ENCODE results near the gene DNAH11.
A peak's percentile ranks its signal among the peaks of the same experiment; 100 is the strongest.
"Not testable (repeated sequence)": the region's sequence is repeated elsewhere in the genome, so short reads cannot be mapped to it uniquely, and the experiment has no call there.

Gene DNAH11

DNA sequence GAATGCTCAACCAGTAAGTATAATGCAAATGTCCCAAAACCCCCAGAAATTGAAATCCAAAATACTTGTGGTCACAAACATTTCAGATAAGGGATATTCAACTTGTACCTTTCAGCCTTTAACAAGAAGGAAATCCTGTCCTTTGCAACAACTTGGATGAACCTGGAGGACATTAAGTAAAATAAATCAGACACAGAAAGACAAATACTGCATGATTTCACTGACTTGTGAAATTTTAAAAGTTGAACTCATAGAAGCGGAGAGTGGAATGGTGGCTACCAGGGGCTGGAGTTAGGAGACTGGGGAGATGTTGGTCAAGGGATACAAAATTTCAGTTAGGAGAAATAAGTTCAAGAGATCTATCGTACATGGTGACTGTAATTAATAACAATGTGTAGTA lies 187.6 kb downstream of the DNAH11 start:
- Histone ChIP-seq H3K4me2 (ENCODE audit: low read length) (no peak overlapping the region), H3K9me3 (ENCODE audit: insufficient read depth, low read depth, low read length) (no peaks in the 10 kb centered on the region), H4K91ac (ENCODE audit: low read depth, low read length) (no peak overlapping the region), H3K23ac (ENCODE audit: low read length) (no peak overlapping the region), H3K4ac (ENCODE audit: low read depth, low read length) (no peak overlapping the region), H3K9ac (ENCODE audit: low read length) (no peak overlapping the region), H3K27ac (ENCODE audit: low read depth, low read length) (no peak overlapping the region), H3K79me1 (ENCODE audit: low read length) (no peaks in the 10 kb centered on the region), H2BK120ac (ENCODE audit: insufficient read depth, low read length, poor library complexity) (no peak overlapping the region), H4K12ac (ENCODE audit: low read depth, low read length) (no peak overlapping the region), H3K4me1 (ENCODE audit: control insufficient read depth in 1 of 2, insufficient read depth in 2 of 2, low read length in 2 of 2) (no peaks in the 10 kb centered on the region), H2BK5ac (ENCODE audit: low read depth, low read length, poor library complexity) (no peak overlapping the region), H4K8ac (ENCODE audit: low read depth, low read length) (no peak overlapping the region), H3K14ac (ENCODE audit: low read length) (no peak overlapping the region), H3K18ac (ENCODE audit: low read length) (no peak overlapping the region), H2AFZ (ENCODE audit: insufficient read depth, low read length, poor library complexity) (no peak overlapping the region), H2AK5ac (ENCODE audit: low read length) (no peak overlapping the region), H3K36me3 (ENCODE audit: control insufficient read depth in 1 of 2, insufficient read depth in 2 of 2, low read length in 2 of 2) (no peaks in the 10 kb centered on the region), H3K79me2 (ENCODE audit: control insufficient read depth, insufficient read depth, low read length, poor library complexity) (no peaks in the 10 kb centered on the region), H2BK12ac (ENCODE audit: low read length) (no peak overlapping the region), H3K27me3 (ENCODE audit: insufficient read depth, low read length) (no peaks in the 10 kb centered on the region), H3K4me3 (ENCODE audit: low read depth, low read length) (no peak overlapping the region)
- WGBS (ENCODE audit: extremely low coverage, insufficient coverage, insufficient read length): no CpG with 5 or more reads among the region's 2 CpGs
- no peak for DNase-seq

DNA sequence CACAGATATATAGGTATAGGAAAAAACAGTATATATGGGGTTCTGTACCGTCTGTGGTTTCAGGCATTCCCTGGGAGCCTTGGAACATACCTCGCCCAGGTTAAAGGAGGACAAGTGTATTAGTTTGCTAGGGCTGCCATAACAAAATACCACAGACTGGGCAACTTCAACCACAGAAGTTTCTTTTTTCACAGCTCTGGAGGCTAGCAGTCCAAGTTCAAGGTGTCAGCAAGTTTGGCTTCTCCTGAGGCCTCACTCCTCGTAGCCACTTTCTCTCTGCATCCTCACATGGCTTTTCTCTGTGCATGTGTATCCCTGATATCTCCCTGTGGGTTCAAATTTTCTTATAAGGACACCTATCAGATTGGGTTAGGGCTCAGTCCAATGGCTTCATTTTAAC lies 189.1 kb downstream of the DNAH11 start:
- no peak overlapping the region for H3K4ac ChIP-seq (ENCODE audit: low read depth, low read length)
- H4K8ac ChIP-seq (ENCODE audit: low read depth, low read length): no peak overlapping the region
- no peaks in the 10 kb centered on the region for H3K36me3 ChIP-seq (ENCODE audit: control insufficient read depth in 1 of 2, insufficient read depth in 2 of 2, low read length in 2 of 2)
- DNase-seq: no peak
- H2AK5ac ChIP-seq (ENCODE audit: low read length): no peak overlapping the region
- H3K27me3 ChIP-seq (ENCODE audit: insufficient read depth, low read length): no peaks in the 10 kb centered on the region
- no CpG with 5 or more reads among the region's 3 CpGs for WGBS (ENCODE audit: extremely low coverage, insufficient coverage, insufficient read length)
- no peak overlapping the region for H3K18ac ChIP-seq (ENCODE audit: low read length)
- no peak overlapping the region for H3K27ac ChIP-seq (ENCODE audit: low read depth, low read length)
- no peaks in the 10 kb centered on the region for H3K79me2 ChIP-seq (ENCODE audit: control insufficient read depth, insufficient read depth, low read length, poor library complexity)
- H2BK120ac ChIP-seq (ENCODE audit: insufficient read depth, low read length, poor library complexity): no peak overlapping the region
- H3K14ac ChIP-seq (ENCODE audit: low read length): no peak overlapping the region
- H4K12ac ChIP-seq (ENCODE audit: low read depth, low read length): no peak overlapping the region
- H3K4me3 ChIP-seq (ENCODE audit: low read depth, low read length): no peak overlapping the region
- no peak overlapping the region for H3K4me2 ChIP-seq (ENCODE audit: low read length)
- H4K91ac ChIP-seq (ENCODE audit: low read depth, low read length): no peak overlapping the region
- H3K79me1 ChIP-seq (ENCODE audit: low read length): no peaks in the 10 kb centered on the region
- no peaks in the 10 kb centered on the region for H3K9me3 ChIP-seq (ENCODE audit: insufficient read depth, low read depth, low read length)
- no peak overlapping the region for H2AFZ ChIP-seq (ENCODE audit: insufficient read depth, low read length, poor library complexity)
- H3K23ac ChIP-seq (ENCODE audit: low read length): no peak overlapping the region
- H2BK5ac ChIP-seq (ENCODE audit: low read depth, low read length, poor library complexity): no peak overlapping the region
- no peak overlapping the region for H2BK12ac ChIP-seq (ENCODE audit: low read length)
- no peak overlapping the region for H3K9ac ChIP-seq (ENCODE audit: low read length)
- no peaks in the 10 kb centered on the region for H3K4me1 ChIP-seq (ENCODE audit: control insufficient read depth in 1 of 2, insufficient read depth in 2 of 2, low read length in 2 of 2)

DNA sequence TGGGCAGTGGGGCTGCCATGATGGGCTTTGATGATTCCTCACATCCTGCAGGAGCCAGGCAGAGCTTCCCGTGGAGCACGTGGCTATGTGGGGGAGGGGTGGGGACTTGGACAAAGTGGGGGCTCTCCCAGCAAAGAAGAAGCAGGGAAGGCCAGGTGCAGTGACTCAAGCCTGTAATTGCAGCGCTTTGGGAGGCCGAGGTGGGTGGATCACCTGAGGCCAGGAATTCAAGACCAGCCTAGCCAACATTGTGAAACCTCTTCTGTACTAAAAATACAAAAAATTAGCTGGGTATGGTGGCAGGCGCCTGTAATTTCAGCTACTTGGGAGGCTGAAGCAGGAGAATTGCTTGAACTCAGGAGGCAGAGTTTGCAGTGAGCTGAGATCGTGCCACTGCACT lies 190.1 kb downstream of the DNAH11 start:
- not testable (repeated sequence) for H2AK5ac ChIP-seq (ENCODE audit: low read length)

DNA sequence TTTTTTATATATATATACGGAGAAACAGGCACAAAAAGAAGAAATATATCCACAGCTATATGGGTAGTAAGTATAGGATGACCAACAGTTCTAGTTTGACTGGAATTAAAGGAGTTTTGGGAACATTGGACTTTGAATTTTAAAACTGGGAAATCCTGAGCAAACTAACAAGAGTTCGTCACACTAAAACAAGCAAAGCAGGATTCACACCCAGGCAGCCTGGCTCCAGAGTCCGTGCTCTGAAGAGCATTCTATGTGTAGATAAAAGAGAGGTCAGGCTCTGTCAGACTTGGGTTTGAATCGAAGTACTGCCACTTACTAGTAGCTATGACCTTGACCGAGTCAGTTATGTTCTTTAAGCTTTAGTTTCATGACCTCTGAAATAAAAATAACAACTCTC lies 191.0 kb downstream of the DNAH11 start:
- no peak overlapping the region for H3K18ac ChIP-seq (ENCODE audit: low read length)
- no peak overlapping the region for H3K4me2 ChIP-seq (ENCODE audit: low read length)
- WGBS (ENCODE audit: extremely low coverage, insufficient coverage, insufficient read length): no CpG with 5 or more reads among the region's 5 CpGs
- H2BK12ac ChIP-seq (ENCODE audit: low read length): no peak overlapping the region
- H3K79me2 ChIP-seq (ENCODE audit: control insufficient read depth, insufficient read depth, low read length, poor library complexity): no peaks in the 10 kb centered on the region
- DNase-seq: no peak
- no peak overlapping the region for H3K14ac ChIP-seq (ENCODE audit: low read length)
- no peak overlapping the region for H2AFZ ChIP-seq (ENCODE audit: insufficient read depth, low read length, poor library complexity)
- H3K27ac ChIP-seq (ENCODE audit: low read depth, low read length): no peak overlapping the region
- H3K4me1 ChIP-seq (ENCODE audit: control insufficient read depth in 1 of 2, insufficient read depth in 2 of 2, low read length in 2 of 2): no peaks in the 10 kb centered on the region
- H3K9ac ChIP-seq (ENCODE audit: low read length): no peak overlapping the region
- no peak overlapping the region for H3K23ac ChIP-seq (ENCODE audit: low read length)
- H2BK5ac ChIP-seq (ENCODE audit: low read depth, low read length, poor library complexity): no peak overlapping the region
- H4K8ac ChIP-seq (ENCODE audit: low read depth, low read length): no peak overlapping the region
- H2BK120ac ChIP-seq (ENCODE audit: insufficient read depth, low read length, poor library complexity): no peak overlapping the region
- H4K12ac ChIP-seq (ENCODE audit: low read depth, low read length): no peak overlapping the region
- H3K36me3 ChIP-seq (ENCODE audit: control insufficient read depth in 1 of 2, insufficient read depth in 2 of 2, low read length in 2 of 2): no peaks in the 10 kb centered on the region
- no peaks in the 10 kb centered on the region for H3K27me3 ChIP-seq (ENCODE audit: insufficient read depth, low read length)
- no peak overlapping the region for H3K4ac ChIP-seq (ENCODE audit: low read depth, low read length)
- H3K79me1 ChIP-seq (ENCODE audit: low read length): no peaks in the 10 kb centered on the region
- H2AK5ac ChIP-seq (ENCODE audit: low read length): no peak overlapping the region
- H4K91ac ChIP-seq (ENCODE audit: low read depth, low read length): no peak overlapping the region
- H3K4me3 ChIP-seq (ENCODE audit: low read depth, low read length): no peak overlapping the region
- H3K9me3 ChIP-seq (ENCODE audit: insufficient read depth, low read depth, low read length): no peaks in the 10 kb centered on the region

More for the DNA sequence above, 190.1 kb downstream of the DNAH11 start:
- not testable (repeated sequence) for H3K14ac ChIP-seq (ENCODE audit: low read length); H3K4me3 ChIP-seq (ENCODE audit: low read depth, low read length); H3K79me2 ChIP-seq (ENCODE audit: control insufficient read depth, insufficient read depth, low read length, poor library complexity); H2BK5ac ChIP-seq (ENCODE audit: low read depth, low read length, poor library complexity); H3K27me3 ChIP-seq (ENCODE audit: insufficient read depth, low read length); H3K9ac ChIP-seq (ENCODE audit: low read length); H2BK120ac ChIP-seq (ENCODE audit: insufficient read depth, low read length, poor library complexity); H3K9me3 ChIP-seq (ENCODE audit: insufficient read depth, low read depth, low read length); H3K18ac ChIP-seq (ENCODE audit: low read length); H2AFZ ChIP-seq (ENCODE audit: insufficient read depth, low read length, poor library complexity); H3K4ac ChIP-seq (ENCODE audit: low read depth, low read length); H3K23ac ChIP-seq (ENCODE audit: low read length); H3K4me2 ChIP-seq (ENCODE audit: low read length); H4K91ac ChIP-seq (ENCODE audit: low read depth, low read length); H4K12ac ChIP-seq (ENCODE audit: low read depth, low read length); H3K36me3 ChIP-seq (ENCODE audit: control insufficient read depth in 1 of 2, insufficient read depth in 2 of 2, low read length in 2 of 2); H3K79me1 ChIP-seq (ENCODE audit: low read length); H4K8ac ChIP-seq (ENCODE audit: low read depth, low read length); H3K27ac ChIP-seq (ENCODE audit: low read depth, low read length); H2BK12ac ChIP-seq (ENCODE audit: low read length); H3K4me1 ChIP-seq (ENCODE audit: control insufficient read depth in 1 of 2, insufficient read depth in 2 of 2, low read length in 2 of 2)
- peak; percentile 56 to 68 for DNase-seq
- WGBS (ENCODE audit: extremely low coverage, insufficient coverage, insufficient read length): no CpG with 5 or more reads among the region's 6 CpGs

All from trophoblast cell (in vitro differentiated cells and primary cell).